AG09309 (cell line): Measurements from ENCODE around the gene ATG10.

Experiments
- DNase-seq: peaks from one replicate; pipeline ENCODE4 v3.0.0-alpha.2; 2010; ENCODE audit warnings: low read depth
- H3K4me3 ChIP-seq: 2 replicates; pipeline ENCODE4 v1.5.1; 2011; ENCODE audit warnings: mild to moderate bottlenecking, low read depth, low read length, moderate library complexity; ENCODE audit not compliant: control insufficient read depth
- CTCF ChIP-seq: IDR thresholded peaks from 2 replicates; pipeline ENCODE4 v1.5.1; 2011; ENCODE audit warnings: mild to moderate bottlenecking, low read depth, low read length, inconsistent platforms; ENCODE audit not compliant: insufficient read depth, control insufficient read depth; ENCODE audit errors: missing control alignments

The ATG10 gene

DNA sequence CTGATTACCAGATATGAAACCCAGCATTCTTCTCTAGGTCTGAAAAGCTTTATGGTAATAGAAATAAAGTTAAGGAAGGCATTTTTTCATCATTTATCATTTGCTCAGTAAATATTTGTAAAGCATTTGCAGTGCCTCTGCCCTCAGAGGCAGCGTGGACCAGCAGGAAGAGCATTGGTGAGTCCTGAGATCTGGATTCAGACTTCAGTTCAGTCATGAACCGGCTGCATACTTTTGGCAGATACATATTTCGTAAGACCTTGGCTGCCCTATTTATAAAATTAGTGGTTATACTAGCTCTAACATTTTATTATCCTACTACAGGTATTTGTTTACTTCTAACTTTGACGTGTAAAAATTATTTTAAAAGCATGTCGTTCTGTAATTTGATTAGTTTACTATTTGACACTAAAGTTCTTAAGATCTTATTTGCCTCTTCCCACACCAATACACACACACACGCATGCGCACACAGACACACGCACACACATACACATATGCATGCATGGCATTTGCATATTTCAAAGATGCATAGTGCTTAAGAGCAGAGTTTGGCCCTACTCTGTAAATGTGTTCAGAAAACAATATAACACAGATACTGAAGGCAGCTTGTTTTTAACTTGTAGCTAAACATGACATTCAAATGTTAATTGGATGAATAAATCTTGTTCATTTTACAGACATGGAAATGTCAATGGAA is 204.4 kb downstream of the ATG10 start:
- no peak overlapping the region for H3K4me3 ChIP-seq
- no peak for TF ChIP-seq CTCF
- no peak for DNase-seq

- no peak overlapping the region for H3K4me3 ChIP-seq
- DNase-seq, result no peak
- no peak for TF ChIP-seq CTCF
These were observed 206.6 kb downstream of the ATG10 start for GRCh38 chr5:82178378-82178777.

- TF ChIP-seq CTCF, result no peak
- no peak for DNase-seq
- H3K4me3 ChIP-seq, result no peak overlapping the region
These were observed 210.8 kb downstream of the ATG10 start for GRCh38 chr5:82182662-82183061.

GRCh38 chr5:82183828-82184227 is 212.0 kb downstream of the ATG10 start:
- H3K4me3 ChIP-seq, result no peak overlapping the region
- no peak for DNase-seq
- TF ChIP-seq CTCF, result no peak

- no peak for TF ChIP-seq CTCF
- no peak overlapping the region for H3K4me3 ChIP-seq
These were observed 214.0 kb downstream of the ATG10 start for GRCh38 chr5:82185851-82186250.

GRCh38 chr5:82197550-82197949 is 225.7 kb downstream of the ATG10 start:
- DNase-seq, result no peak
- no peak for TF ChIP-seq CTCF
- no peak overlapping the region for H3K4me3 ChIP-seq

More at GRCh38 chr5:82185851-82186250, 214.0 kb downstream of the ATG10 start:
- DNase-seq, result no peak
